Pancreas (tissue), 10 donors: Measurements from ENCODE around the gene MDFIC. TPM values are rescaled to one million over a fixed set of nuclear protein-coding genes. Genes with fewer than 3 reads are reported as not detected.

Experiments
- ATAC-seq, 4 donors: fragments of 200-7000 bp; cut with Tn5 transposase; one replicate each; pipeline versions ENCODE4 v1.8.0 to v1.9.1; 2020; ENCODE audit warnings: mild to moderate bottlenecking in 4 of 4, moderate library complexity in 4 of 4
- DNase-seq, 6 donors: peaks; one replicate each; pipeline ENCODE4 v3.0.0-alpha.2; 2020
- FAIRE-seq: peaks from 2 replicates; lab custom pipeline; 2012; peaks lifted over from hg19 to GRCh38; lab: Jason Lieb, UNC
- H3K27ac ChIP-seq, 4 donors: fragments of 200-600 bp; sonication (generic); 1 replicate in 3 of 4; 2 replicates in 1 of 4; pipeline versions ENCODE4 v1.5.0 to v1.8.0; 2020
- H3K27me3 ChIP-seq, 4 donors: fragments of 200-600 bp; one replicate each; pipeline ENCODE4 v1.8.0; 2021
- H3K36me3 ChIP-seq, 3 donors: fragments of 200-600 bp; sonication (generic) in 1 of 3; one replicate each; pipeline versions ENCODE4 v1.5.0 to v1.8.0; 2020 to 2021
- H3K4me1 ChIP-seq, 3 donors: fragments of 200-600 bp; one replicate each; pipeline ENCODE4 v1.8.0; 2021
- H3K4me3 ChIP-seq, 4 donors: fragments of 200-600 bp; sonication (generic) in 2 of 4; one replicate each; pipeline versions ENCODE4 v1.5.0 to v1.8.0; 2020 to 2021
- H3K9me3 ChIP-seq, 4 donors: fragments of 200-600 bp; one replicate each; pipeline ENCODE4 v1.8.0; 2021
- WGBS, 2 donors: extraction: QIAGEN DNeasy Blood & Tissue Kit; methylation state at CpG; one replicate each; pipeline ENCODE4 v1.1.7; 2013; 5-methylcytosine and 5-hydroxymethylcytosine counted together
- intact Hi-C, 3 donors: fragments of 100-400 bp; cut with DNase I; formaldehyde crosslinking; loops; one replicate each; pipeline versions ENCODE4 v1.11.1 to v1.14.2; 2022
- polyA plus RNA-seq, 2 donors: library from polyadenylated mRNA; stranded (reverse); fragments of 200-250 nt; gene quantifications; one replicate each; pipeline ENCODE4 v1.2.3, GENCODE V29; 2013
- total RNA-seq, 6 donors: library from RNA; stranded (reverse); fragmentation: NEBNext Ultra II Directional in 4 of 6; extraction: Animal tissue kit (Norgen Biotek cat#: 25700) in 4 of 6; gene quantifications; one replicate each; pipeline versions ENCODE4 v1.2.1 to v1.2.4, GENCODE V29; 2021 to 2023
- TF ChIP-seq, protein P1 (sequence below), 4 donors: fragments of 200-600 bp; sonication (generic) in 3 of 4; IDR thresholded peaks; one replicate each; pipeline versions ENCODE4 v1.5.0 to v1.8.0; 2021; ENCODE audit warnings: antibody characterized with exemption in 4 of 4
- donor health status: healthy with polysubstance abuse.
- donor health status: DM: no; HTN: no; CAD: no; lungs with moderate emphysema.
- donor health status: DM: no; HTN: no; CAD: no.
- donor health status: control.
- donor health status: control.
- donor health status: Bipolar disorder and iron deficiency.
- donor health status: DM: yes; HTN: yes; CAD: no.
- donor health status: DM: no; HTN: no; CAD: no.
- donor health status: DM: no; HTN: no; CAD: no.
- donor health status: DM: yes; HTN: yes; CAD: no.

MDFIC gene
- total and polyA plus RNA-seq, 8 donors: 3.1 to 12.3 (median 4.8) TPM

DNA sequence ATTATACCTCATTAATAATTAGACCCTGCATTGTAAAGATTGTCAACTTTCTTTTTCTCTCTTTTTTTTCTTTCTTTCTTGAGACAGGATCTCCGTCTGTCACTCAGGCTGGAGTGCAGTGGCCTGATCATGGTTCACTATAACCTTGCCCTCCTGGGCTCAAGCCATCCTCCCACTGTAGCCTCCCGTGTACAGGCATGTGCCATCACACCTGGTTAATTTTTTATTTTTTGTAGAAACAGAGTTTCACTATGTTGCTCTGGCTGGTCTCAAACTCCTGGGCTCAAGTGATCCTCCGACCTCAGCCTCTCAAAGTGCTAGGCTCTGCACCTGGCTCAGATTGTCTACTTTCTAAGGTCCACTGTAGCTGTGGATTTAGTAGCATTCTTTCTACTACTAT is 50.7 kb downstream of the MDFIC start:
- TF ChIP-seq, protein P1, sequence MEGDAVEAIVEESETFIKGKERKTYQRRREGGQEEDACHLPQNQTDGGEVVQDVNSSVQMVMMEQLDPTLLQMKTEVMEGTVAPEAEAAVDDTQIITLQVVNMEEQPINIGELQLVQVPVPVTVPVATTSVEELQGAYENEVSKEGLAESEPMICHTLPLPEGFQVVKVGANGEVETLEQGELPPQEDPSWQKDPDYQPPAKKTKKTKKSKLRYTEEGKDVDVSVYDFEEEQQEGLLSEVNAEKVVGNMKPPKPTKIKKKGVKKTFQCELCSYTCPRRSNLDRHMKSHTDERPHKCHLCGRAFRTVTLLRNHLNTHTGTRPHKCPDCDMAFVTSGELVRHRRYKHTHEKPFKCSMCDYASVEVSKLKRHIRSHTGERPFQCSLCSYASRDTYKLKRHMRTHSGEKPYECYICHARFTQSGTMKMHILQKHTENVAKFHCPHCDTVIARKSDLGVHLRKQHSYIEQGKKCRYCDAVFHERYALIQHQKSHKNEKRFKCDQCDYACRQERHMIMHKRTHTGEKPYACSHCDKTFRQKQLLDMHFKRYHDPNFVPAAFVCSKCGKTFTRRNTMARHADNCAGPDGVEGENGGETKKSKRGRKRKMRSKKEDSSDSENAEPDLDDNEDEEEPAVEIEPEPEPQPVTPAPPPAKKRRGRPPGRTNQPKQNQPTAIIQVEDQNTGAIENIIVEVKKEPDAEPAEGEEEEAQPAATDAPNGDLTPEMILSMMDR (IDR thresholded peaks at IDR 0.05): no peak
- 91 to 92% methylated on average over 3 of the region's 3 CpGs for WGBS, 2 donors
- no peak for FAIRE-seq

DNA sequence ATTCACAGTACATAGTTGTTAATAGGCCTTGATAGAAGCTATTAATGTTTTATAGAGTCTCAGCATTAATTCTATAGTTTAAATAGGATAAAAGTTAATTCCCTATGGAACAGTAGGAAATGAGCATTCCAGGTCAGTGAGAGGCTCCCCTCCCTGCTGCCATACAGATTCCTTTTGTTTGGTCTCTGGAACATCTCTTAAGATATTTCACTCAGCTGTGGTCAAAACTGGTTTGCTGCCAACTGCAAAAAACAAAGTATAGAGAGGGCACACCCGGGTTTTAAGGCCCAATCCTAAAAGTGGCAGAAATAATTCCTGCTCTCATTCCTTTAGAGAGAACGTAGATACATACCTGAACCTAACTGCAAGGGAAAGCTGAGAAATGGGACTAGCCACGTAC is 51.3 kb downstream of the MDFIC start:
- Histone ChIP-seq H3K27ac (no peak overlapping the region), H3K4me1 (no peaks in the 10 kb centered on the region), H3K4me3 (no peak overlapping the region), H3K9me3 (no peaks in the 10 kb centered on the region), H3K27me3 (no peaks in the 10 kb centered on the region), H3K36me3 (no peaks in the 10 kb centered on the region)
- no peak for FAIRE-seq
- TF ChIP-seq, protein P1 (IDR thresholded peaks at IDR 0.05): no peak
- ATAC-seq: no peak
- 84 to 86% methylated on average over 3 of the region's 3 CpGs for WGBS, 2 donors
- intact Hi-C loops: no loop called here
- no peak for DNase-seq

More for the DNA sequence above, 50.7 kb downstream of the MDFIC start:
- intact Hi-C loops: no loop called here
- H3K36me3 ChIP-seq: no peaks in the 10 kb centered on the region
- H3K9me3 ChIP-seq: no peaks in the 10 kb centered on the region
- no peak overlapping the region for H3K4me3 ChIP-seq
- H3K27me3 ChIP-seq: no peaks in the 10 kb centered on the region
- no peak overlapping the region for H3K27ac ChIP-seq
- DNase-seq (no peak), ATAC-seq (no peak)
- H3K4me1 ChIP-seq: no peaks in the 10 kb centered on the region

DNA sequence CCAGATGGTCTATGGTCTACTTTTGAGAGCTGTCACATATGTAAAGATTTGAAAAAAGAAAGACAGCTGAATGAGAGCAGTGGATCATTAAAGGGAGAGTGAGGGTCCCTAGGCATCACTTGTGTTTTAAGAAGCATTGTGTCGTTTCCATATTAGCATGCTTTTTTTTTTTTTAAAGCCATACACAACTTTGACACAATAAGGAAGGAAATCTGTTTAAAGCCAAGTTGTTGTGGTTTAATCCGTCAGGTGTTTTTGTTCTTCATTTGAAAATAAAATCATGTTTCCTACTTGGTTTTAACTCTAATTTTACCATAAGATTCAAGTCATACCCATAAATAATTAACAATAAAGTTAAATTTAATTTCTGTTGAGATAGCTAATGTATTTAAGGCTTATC is 53.5 kb downstream of the MDFIC start:
- intact Hi-C loops: no loop called here
- Histone ChIP-seq H3K4me1 (peaks cover 0 to 19% (median 7%) of the 10 kb centered on the region in 3 donors), H3K27me3 (no peaks in the 10 kb centered on the region), H3K36me3 (no peaks in the 10 kb centered on the region), H3K4me3 (no peak overlapping the region), H3K9me3 (no peaks in the 10 kb centered on the region), H3K27ac (no peak overlapping the region)
- FAIRE-seq (no peak), DNase-seq (no peak), ATAC-seq (no peak)
- WGBS, 2 donors: 77 to 80% methylated on average over 2 of the region's 2 CpGs
- TF ChIP-seq, protein P1 (IDR thresholded peaks at IDR 0.05): no peak

DNA sequence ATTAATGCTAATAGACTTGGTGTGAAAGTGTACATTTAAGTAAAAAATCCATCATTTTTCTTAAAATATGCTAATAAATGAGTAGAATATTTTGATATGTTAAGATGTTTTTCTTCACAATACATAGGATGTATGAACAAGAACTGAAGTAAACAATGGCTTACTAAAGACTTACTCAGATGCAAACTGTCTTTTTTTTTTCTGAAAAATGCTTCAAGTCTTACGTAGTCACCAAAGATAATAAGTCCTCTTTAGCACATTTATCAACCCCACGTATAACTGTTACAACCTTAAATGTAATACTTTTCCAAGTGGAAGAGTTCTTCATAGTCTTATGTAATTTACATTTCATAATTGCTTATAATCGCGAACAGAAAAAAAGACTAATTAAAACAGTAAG is 54.8 kb downstream of the MDFIC start:
- peak; percentile 56 for FAIRE-seq
- H3K9me3 ChIP-seq: no peaks in the 10 kb centered on the region
- TF ChIP-seq, protein P1 (IDR thresholded peaks at IDR 0.05): no peak

DNA sequence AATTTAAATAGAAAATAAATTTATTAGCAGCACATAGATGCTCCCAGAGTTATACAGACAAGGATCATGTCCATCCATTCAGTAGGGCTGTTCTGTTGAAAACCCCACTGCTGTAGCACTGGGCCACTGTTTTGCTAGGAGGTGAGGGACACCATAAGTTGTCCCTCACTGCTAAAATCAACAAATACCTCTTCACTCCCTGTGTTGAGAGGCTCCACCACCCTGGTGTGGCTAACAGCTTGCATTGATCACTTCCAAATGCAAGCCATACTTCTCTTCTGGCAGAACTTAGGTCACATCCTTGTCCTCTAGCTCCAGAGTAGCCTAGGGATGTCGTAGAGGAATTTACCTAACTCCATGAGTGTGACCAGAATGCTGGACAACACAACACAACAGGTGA is 55.4 kb downstream of the MDFIC start:
- Histone ChIP-seq H3K9me3 (no peaks in the 10 kb centered on the region), H3K4me3 (no peak overlapping the region), H3K27ac (no peak overlapping the region), H3K4me1 (peaks cover 0 to 19% (median 7%) of the 10 kb centered on the region in 3 donors), H3K36me3 (no peaks in the 10 kb centered on the region), H3K27me3 (no peaks in the 10 kb centered on the region)
- FAIRE-seq (no peak), DNase-seq (no peak), ATAC-seq (no peak)
- intact Hi-C loops: no loop called here
- TF ChIP-seq, protein P1 (IDR thresholded peaks at IDR 0.05): no peak
- WGBS, 2 donors: 95 to 97% methylated on average over 1 of the region's 1 CpG

More for the DNA sequence above, 54.8 kb downstream of the MDFIC start:
- 91 to 93% methylated on average over 4 of the region's 4 CpGs for WGBS, 2 donors
- H3K4me1 ChIP-seq: peaks cover 0 to 19% (median 7%) of the 10 kb centered on the region in 3 donors
- H3K27ac ChIP-seq: no peak overlapping the region
- intact Hi-C loops: no loop called here
- no peak for DNase-seq
- no peaks in the 10 kb centered on the region for H3K27me3 ChIP-seq
- H3K36me3 ChIP-seq: no peaks in the 10 kb centered on the region
- no peak overlapping the region for H3K4me3 ChIP-seq
- no peak for ATAC-seq
